Ishikawa (cell line): ENCODE data around the gene TRIM44.

Source experiments
- CREB1 ChIP-seq: IDR thresholded peaks from 2 replicates; pipeline ENCODE4 v1.6.1; 2012; ENCODE audit warnings: low read depth
- EP300 ChIP-seq: IDR thresholded peaks from 2 replicates; pipeline ENCODE4 v1.6.1; 2012; ENCODE audit warnings: borderline replicate concordance
- NFIC ChIP-seq: IDR thresholded peaks from 2 replicates; pipeline ENCODE4 v1.6.1; 2012
- RAD21 ChIP-seq: IDR thresholded peaks from 2 replicates; pipeline ENCODE4 v1.6.1; 2012; ENCODE audit warnings: low read depth
- TAF1 ChIP-seq: IDR thresholded peaks from 2 replicates; pipeline ENCODE4 v1.6.1; 2012; ENCODE audit warnings: low read depth, mild to moderate bottlenecking
- TCF12 ChIP-seq: IDR thresholded peaks from 2 replicates; pipeline ENCODE4 v1.6.1; 2012; ENCODE audit warnings: low read depth
- TEAD4 ChIP-seq: IDR thresholded peaks from 2 replicates; pipeline ENCODE4 v1.6.1; 2012
- TF ChIP-seq, protein P1 (sequence below): IDR thresholded peaks from 2 replicates; pipeline ENCODE4 v1.6.1; 2012

GRCh38 chr11:35736952-35737351 lies 74.4 kb downstream of the TRIM44 start:
- TF ChIP-seq EP300: no peak
- TF ChIP-seq, protein P1, sequence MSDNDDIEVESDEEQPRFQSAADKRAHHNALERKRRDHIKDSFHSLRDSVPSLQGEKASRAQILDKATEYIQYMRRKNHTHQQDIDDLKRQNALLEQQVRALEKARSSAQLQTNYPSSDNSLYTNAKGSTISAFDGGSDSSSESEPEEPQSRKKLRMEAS: no peak
- TF ChIP-seq RAD21: no peak
- no peak for TF ChIP-seq NFIC
- TF ChIP-seq TEAD4: no peak
- no peak for TF ChIP-seq TCF12
- TF ChIP-seq CREB1: no peak
- no peak for TF ChIP-seq TAF1
